MM.1S (cell line): ENCODE measurements around the gene GSAP.

Source experiments
- CTCF ChIP-seq: fragments of 300-600 bp; sonication (generic); IDR thresholded peaks from 2 replicates; pipeline ENCODE4 v1.5.1; 2016; ENCODE audit warnings: antibody characterized with exemption, low read length, mixed read lengths
- EZH2 ChIP-seq: fragments of 300-600 bp; sonication (generic); optimal IDR thresholded peaks from 2 replicates; pipeline ENCODE3; 2017; ENCODE audit warnings: low read depth, mild to moderate bottlenecking, antibody characterized with exemption, low read length, mixed read lengths

GRCh38 chr7:77295549-77295948 lies 120.6 kb downstream of the GSAP start:
- TF ChIP-seq CTCF (no peak), EZH2 (no peak)
